ENCODE measurements around the gene ADAP1. TPM values are rescaled to one million over a fixed set of nuclear protein-coding genes. Genes with fewer than 3 reads are reported as not detected.

Gene ADAP1
- total RNA-seq, 1 experiment from 2014 or later = 3.1 TPM

- TF ChIP-seq CTCF (IDR thresholded peaks at IDR 0.05) (no peak), POLR2AphosphoS5 (IDR thresholded peaks at IDR 0.05; ENCODE audit: low read depth, low read length) (no peak), TCF7L2 (IDR thresholded peaks at IDR 0.05; ENCODE audit: low read depth, low read length) (no peak), SIN3A (IDR thresholded peaks at IDR 0.05; ENCODE audit: borderline replicate concordance, insufficient read depth, low read depth, low read length) (no peak)
- TF ChIP-seq, protein P1, sequence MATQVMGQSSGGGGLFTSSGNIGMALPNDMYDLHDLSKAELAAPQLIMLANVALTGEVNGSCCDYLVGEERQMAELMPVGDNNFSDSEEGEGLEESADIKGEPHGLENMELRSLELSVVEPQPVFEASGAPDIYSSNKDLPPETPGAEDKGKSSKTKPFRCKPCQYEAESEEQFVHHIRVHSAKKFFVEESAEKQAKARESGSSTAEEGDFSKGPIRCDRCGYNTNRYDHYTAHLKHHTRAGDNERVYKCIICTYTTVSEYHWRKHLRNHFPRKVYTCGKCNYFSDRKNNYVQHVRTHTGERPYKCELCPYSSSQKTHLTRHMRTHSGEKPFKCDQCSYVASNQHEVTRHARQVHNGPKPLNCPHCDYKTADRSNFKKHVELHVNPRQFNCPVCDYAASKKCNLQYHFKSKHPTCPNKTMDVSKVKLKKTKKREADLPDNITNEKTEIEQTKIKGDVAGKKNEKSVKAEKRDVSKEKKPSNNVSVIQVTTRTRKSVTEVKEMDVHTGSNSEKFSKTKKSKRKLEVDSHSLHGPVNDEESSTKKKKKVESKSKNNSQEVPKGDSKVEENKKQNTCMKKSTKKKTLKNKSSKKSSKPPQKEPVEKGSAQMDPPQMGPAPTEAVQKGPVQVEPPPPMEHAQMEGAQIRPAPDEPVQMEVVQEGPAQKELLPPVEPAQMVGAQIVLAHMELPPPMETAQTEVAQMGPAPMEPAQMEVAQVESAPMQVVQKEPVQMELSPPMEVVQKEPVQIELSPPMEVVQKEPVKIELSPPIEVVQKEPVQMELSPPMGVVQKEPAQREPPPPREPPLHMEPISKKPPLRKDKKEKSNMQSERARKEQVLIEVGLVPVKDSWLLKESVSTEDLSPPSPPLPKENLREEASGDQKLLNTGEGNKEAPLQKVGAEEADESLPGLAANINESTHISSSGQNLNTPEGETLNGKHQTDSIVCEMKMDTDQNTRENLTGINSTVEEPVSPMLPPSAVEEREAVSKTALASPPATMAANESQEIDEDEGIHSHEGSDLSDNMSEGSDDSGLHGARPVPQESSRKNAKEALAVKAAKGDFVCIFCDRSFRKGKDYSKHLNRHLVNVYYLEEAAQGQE (IDR thresholded peaks at IDR 0.05; ENCODE audit: insufficient read depth in 1 of 2, low read depth in 2 of 2, low read length in 1 of 2) = no peak
- no TSS peak for BruUV-seq (replicated peaks)
- no peaks in the 10 kb centered on the region for H3K36me3 ChIP-seq (ENCODE audit: control insufficient read depth, insufficient read depth, low read length)
- ChIA-PET CTCF (interaction anchor here (1.1 kb wide), 1 partner anchor 9 kb away, joined by 4 read pairs; no protein-coding TSS in a partner anchor), POLR2A (no interaction called here)
- H3K4me3 ChIP-seq (ENCODE audit: low read depth in 2 of 2, low read length in 2 of 2) = no peak overlapping the region
- peaks cover 38% of the 10 kb centered on the region for H3K4me1 ChIP-seq (ENCODE audit: control insufficient read depth, insufficient read depth, low read length)
- H3K27ac ChIP-seq (ENCODE audit: low read length) = no peak overlapping the region
- H3K27me3 ChIP-seq (ENCODE audit: control insufficient read depth, insufficient read depth, low read length) = no peaks in the 10 kb centered on the region
- ATAC-seq (no peak), DNase-seq (ENCODE audit: low read depth, low spot score) (no peak)
- in situ Hi-C loops (cut with HindIII; ENCODE audit: low pct_unique_long_range_greater_than_20kb, low sequenced_read_pairs) = no loop called here
- intact Hi-C loops (cut with micrococcal nuclease; ENCODE audit: unreplicated experiment) = no loop called here
- H3K9me3 ChIP-seq (ENCODE audit: control insufficient read depth, insufficient read depth, low read depth, low read length) = no peaks in the 10 kb centered on the region
Observed at GRCh38 chr7:984361-985126, 30.1 kb upstream of the ADAP1 start.

- BruUV-seq (replicated peaks) = no TSS peak
- CTCF ChIA-PET = interaction anchor here (1.1 kb wide), 1 partner anchor 10 kb away, joined by 4 read pairs; no protein-coding TSS in a partner anchor
- Histone ChIP-seq H3K4me1 (ENCODE audit: control insufficient read depth, insufficient read depth, low read length) (peaks cover 34% of the 10 kb centered on the region), H3K4me3 (ENCODE audit: low read depth in 2 of 2, low read length in 2 of 2) (no peak overlapping the region), H3K27me3 (ENCODE audit: control insufficient read depth, insufficient read depth, low read length) (no peaks in the 10 kb centered on the region), H3K27ac (ENCODE audit: low read length) (no peak overlapping the region), H3K9me3 (ENCODE audit: control insufficient read depth, insufficient read depth, low read depth, low read length) (no peaks in the 10 kb centered on the region), H3K36me3 (ENCODE audit: control insufficient read depth, insufficient read depth, low read length) (no peaks in the 10 kb centered on the region)
- no peak for DNase-seq (ENCODE audit: low read depth, low spot score)
- in situ Hi-C loops (cut with HindIII; ENCODE audit: low pct_unique_long_range_greater_than_20kb, low sequenced_read_pairs) (no loop called here), intact Hi-C loops (cut with micrococcal nuclease; ENCODE audit: unreplicated experiment) (no loop called here)
- TF ChIP-seq, protein P1 (IDR thresholded peaks at IDR 0.05; ENCODE audit: insufficient read depth in 1 of 2, low read depth in 2 of 2, low read length in 1 of 2) = no peak
- TF ChIP-seq SIN3A (IDR thresholded peaks at IDR 0.05; ENCODE audit: borderline replicate concordance, insufficient read depth, low read depth, low read length) (no peak), TCF7L2 (IDR thresholded peaks at IDR 0.05; ENCODE audit: low read depth, low read length) (no peak)
- POLR2A ChIA-PET = no interaction called here
- ATAC-seq = no peak
Observed at GRCh38 chr7:983616-984071, 29.2 kb upstream of the ADAP1 start.
